ENCODE measurements around the gene PTTG1IP2. TPM values are rescaled to one million over a fixed set of nuclear protein-coding genes. Genes with fewer than 3 reads are reported as not detected.

PTTG1IP2 gene
- total and polyA plus RNA-seq, 8 donors, result not detected

GRCh38 chr7:90552521-90552920 is 83.1 kb downstream of the PTTG1IP2 start:
- no peaks in the 10 kb centered on the region for H3K4me1 ChIP-seq
- no peaks in the 10 kb centered on the region for H3K9me3 ChIP-seq
- intact Hi-C loops (cut with DNase I), result loop anchor here in 1 of 2 donors (10.0 kb wide), 1 partner anchor 482 kb away; no protein-coding TSS in a partner anchor
- ATAC-seq, result peak; percentile 43
- no peaks in the 10 kb centered on the region for H3K27me3 ChIP-seq
- DNase-seq, result peak in 1 of 4 donors; percentile 10
- no peak overlapping the region for H3K4me3 ChIP-seq
- no peak overlapping the region for H3K27ac ChIP-seq
- no peaks in the 10 kb centered on the region for H3K36me3 ChIP-seq
- TF ChIP-seq, protein P1, sequence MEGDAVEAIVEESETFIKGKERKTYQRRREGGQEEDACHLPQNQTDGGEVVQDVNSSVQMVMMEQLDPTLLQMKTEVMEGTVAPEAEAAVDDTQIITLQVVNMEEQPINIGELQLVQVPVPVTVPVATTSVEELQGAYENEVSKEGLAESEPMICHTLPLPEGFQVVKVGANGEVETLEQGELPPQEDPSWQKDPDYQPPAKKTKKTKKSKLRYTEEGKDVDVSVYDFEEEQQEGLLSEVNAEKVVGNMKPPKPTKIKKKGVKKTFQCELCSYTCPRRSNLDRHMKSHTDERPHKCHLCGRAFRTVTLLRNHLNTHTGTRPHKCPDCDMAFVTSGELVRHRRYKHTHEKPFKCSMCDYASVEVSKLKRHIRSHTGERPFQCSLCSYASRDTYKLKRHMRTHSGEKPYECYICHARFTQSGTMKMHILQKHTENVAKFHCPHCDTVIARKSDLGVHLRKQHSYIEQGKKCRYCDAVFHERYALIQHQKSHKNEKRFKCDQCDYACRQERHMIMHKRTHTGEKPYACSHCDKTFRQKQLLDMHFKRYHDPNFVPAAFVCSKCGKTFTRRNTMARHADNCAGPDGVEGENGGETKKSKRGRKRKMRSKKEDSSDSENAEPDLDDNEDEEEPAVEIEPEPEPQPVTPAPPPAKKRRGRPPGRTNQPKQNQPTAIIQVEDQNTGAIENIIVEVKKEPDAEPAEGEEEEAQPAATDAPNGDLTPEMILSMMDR (IDR thresholded peaks at IDR 0.05), result peak in 1 of 2 donors; percentile 36

DNA sequence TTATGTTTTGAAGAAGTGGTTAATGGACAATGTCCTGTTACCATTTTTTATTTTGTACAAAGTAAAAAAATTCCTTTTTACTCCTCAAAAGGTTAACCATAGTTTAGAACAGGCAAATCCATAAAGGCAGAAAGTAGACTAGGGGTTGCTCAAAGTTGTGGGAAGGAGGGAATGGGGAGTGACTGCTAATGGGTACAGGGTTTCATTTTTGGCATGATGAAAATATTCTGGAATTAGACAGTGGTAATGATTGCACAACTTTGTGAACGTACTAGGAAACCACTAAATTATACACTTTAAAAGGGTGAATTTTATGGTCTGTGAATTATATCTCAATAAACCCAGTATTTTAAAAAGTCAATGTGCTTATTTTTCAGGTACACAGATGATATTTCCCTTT is 91.3 kb downstream of the PTTG1IP2 start:
- TF ChIP-seq, protein P1 (IDR thresholded peaks at IDR 0.05), result no peak
- Histone ChIP-seq H3K27me3 (no peaks in the 10 kb centered on the region), H3K9me3 (no peaks in the 10 kb centered on the region), H3K36me3 (no peaks in the 10 kb centered on the region), H3K4me1 (no peaks in the 10 kb centered on the region), H3K27ac (no peak overlapping the region), H3K4me3 (no peak overlapping the region)
- ATAC-seq (no peak), DNase-seq (no peak)
- intact Hi-C loops (cut with DNase I), result no loop called here

Other genes starting within 250 kb of the PTTG1IP2 start
- gene CFAP69, start 224.5 kb upstream of the PTTG1IP2 start, total RNA-seq, result 1 to 10 TPM; 4.5 to 5.0 TPM
- 10 to 100 TPM in 5 of 6 donors, 1 to 10 TPM in 1; 7.7 to 14.0 (median 12.4) TPM for gene CFAP69, start 224.5 kb upstream of the PTTG1IP2 start, polyA plus RNA-seq (ENCODE audit: insufficient read length in 6 of 6)
- not detected for gene FAM237B, start 148.3 kb upstream of the PTTG1IP2 start, total RNA-seq
- under 1 TPM; 0.11 to 0.31 (median 0.20) TPM for gene FAM237B, start 148.3 kb upstream of the PTTG1IP2 start, polyA plus RNA-seq (ENCODE audit: insufficient read length in 6 of 6)
- 10 to 100 TPM; 15.5 to 23.7 TPM for gene GTPBP10, start 122.9 kb upstream of the PTTG1IP2 start, total RNA-seq
- gene GTPBP10, start 122.9 kb upstream of the PTTG1IP2 start, polyA plus RNA-seq (ENCODE audit: insufficient read length in 6 of 6), result 10 to 100 TPM; 23.3 to 26.5 (median 24.2) TPM
- 10 to 100 TPM; 37.9 to 48.7 TPM for gene CLDN12, start 66.2 kb upstream of the PTTG1IP2 start, total RNA-seq
- 10 to 100 TPM; 39.4 to 51.0 (median 47.0) TPM for gene CLDN12, start 66.2 kb upstream of the PTTG1IP2 start, polyA plus RNA-seq (ENCODE audit: insufficient read length in 6 of 6)
- 10 to 100 TPM; 37.5 to 45.1 TPM for gene CDK14, start 126.7 kb downstream of the PTTG1IP2 start, total RNA-seq
- gene CDK14, start 126.7 kb downstream of the PTTG1IP2 start, polyA plus RNA-seq (ENCODE audit: insufficient read length in 6 of 6), result 10 to 100 TPM; 24.1 to 30.9 (median 28.6) TPM